ENCODE data around the gene SLC6A6.

- TF ChIP-seq, protein P1, sequence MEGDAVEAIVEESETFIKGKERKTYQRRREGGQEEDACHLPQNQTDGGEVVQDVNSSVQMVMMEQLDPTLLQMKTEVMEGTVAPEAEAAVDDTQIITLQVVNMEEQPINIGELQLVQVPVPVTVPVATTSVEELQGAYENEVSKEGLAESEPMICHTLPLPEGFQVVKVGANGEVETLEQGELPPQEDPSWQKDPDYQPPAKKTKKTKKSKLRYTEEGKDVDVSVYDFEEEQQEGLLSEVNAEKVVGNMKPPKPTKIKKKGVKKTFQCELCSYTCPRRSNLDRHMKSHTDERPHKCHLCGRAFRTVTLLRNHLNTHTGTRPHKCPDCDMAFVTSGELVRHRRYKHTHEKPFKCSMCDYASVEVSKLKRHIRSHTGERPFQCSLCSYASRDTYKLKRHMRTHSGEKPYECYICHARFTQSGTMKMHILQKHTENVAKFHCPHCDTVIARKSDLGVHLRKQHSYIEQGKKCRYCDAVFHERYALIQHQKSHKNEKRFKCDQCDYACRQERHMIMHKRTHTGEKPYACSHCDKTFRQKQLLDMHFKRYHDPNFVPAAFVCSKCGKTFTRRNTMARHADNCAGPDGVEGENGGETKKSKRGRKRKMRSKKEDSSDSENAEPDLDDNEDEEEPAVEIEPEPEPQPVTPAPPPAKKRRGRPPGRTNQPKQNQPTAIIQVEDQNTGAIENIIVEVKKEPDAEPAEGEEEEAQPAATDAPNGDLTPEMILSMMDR (optimal IDR thresholded peaks at IDR 0.05 in 1 of 3, IDR thresholded peaks at IDR 0.05 in 1 of 3, conservative IDR thresholded peaks at IDR 0.05 in 1 of 3; ENCODE audit: extremely low read depth in 1 of 3, insufficient read depth in 2 of 3, low read length in 3 of 3), result no peak
- no peak for TF ChIP-seq EZH2 (IDR thresholded peaks at IDR 0.05; ENCODE audit: low read length)
Measured at GRCh38 chr3:14412831-14413380, 10.5 kb downstream of the SLC6A6 start.
